Ascending aorta (tissue), 2 donors: ENCODE data around the gene INAFM1. TPM values are rescaled to one million over a fixed set of nuclear protein-coding genes. Genes with fewer than 3 reads are reported as not detected.
"Not testable (repeated sequence)": the region's sequence is repeated elsewhere in the genome, so short reads cannot be mapped to it uniquely, and the experiment has no call there.

Experiments used
- DNase-seq, 2 donors: peaks; one replicate each; pipeline ENCODE4 v3.0.0-alpha.2; 2019; ENCODE audit warnings: low spot score in 2 of 2
- H3K27ac ChIP-seq, 2 donors: fragments of 200-600 bp; sonication (generic); one replicate each; pipeline ENCODE4 v1.5.1; 2016 to 2017; ENCODE audit warnings: mild to moderate bottlenecking in 1 of 2
- H3K27me3 ChIP-seq: fragments of 200-600 bp; sonication (generic); one replicate; pipeline ENCODE4 v1.5.1; 2017
- H3K36me3 ChIP-seq, 2 donors: fragments of 200-600 bp; sonication (generic); one replicate each; pipeline ENCODE4 v1.5.1; 2016
- H3K4me1 ChIP-seq, 2 donors: fragments of 200-600 bp; sonication (generic); one replicate each; pipeline ENCODE4 v1.5.1; 2016 to 2017; ENCODE audit warnings: mild to moderate bottlenecking in 1 of 2
- H3K4me3 ChIP-seq, 2 donors: fragments of 200-600 bp; sonication (generic); one replicate each; pipeline ENCODE4 v1.5.1; 2016 to 2017; ENCODE audit warnings: mild to moderate bottlenecking in 1 of 2
- H3K9me3 ChIP-seq, 2 donors: fragments of 200-600 bp; sonication (generic); one replicate each; pipeline ENCODE4 v1.5.1; 2016
- intact Hi-C: fragments of 100-400 bp; cut with DNase I; formaldehyde crosslinking; loops from one replicate; pipeline ENCODE4 v1.15.1; 2023
- total RNA-seq: library from RNA; depleted of rRNA; stranded (reverse); fragments of >200 nt; gene quantifications from one replicate; pipeline ENCODE4 v1.1.0, GENCODE V29; 2016
- TF ChIP-seq, protein P1 (sequence below), 3 experiments: fragments of 200-600 bp in 2 of 3; fragments of 450-650 bp in 1 of 3; sonication (generic) in 2 of 3; IDR thresholded peaks; one replicate each; pipeline ENCODE4 v1.5.1; 2016 to 2019; ENCODE audit warnings: antibody characterized with exemption in 3 of 3, mild to moderate bottlenecking in 1 of 3, moderate library complexity in 1 of 3

INAFM1 gene
- total RNA-seq, 1 donor from 2014 or later = 33.7 TPM

DNA sequence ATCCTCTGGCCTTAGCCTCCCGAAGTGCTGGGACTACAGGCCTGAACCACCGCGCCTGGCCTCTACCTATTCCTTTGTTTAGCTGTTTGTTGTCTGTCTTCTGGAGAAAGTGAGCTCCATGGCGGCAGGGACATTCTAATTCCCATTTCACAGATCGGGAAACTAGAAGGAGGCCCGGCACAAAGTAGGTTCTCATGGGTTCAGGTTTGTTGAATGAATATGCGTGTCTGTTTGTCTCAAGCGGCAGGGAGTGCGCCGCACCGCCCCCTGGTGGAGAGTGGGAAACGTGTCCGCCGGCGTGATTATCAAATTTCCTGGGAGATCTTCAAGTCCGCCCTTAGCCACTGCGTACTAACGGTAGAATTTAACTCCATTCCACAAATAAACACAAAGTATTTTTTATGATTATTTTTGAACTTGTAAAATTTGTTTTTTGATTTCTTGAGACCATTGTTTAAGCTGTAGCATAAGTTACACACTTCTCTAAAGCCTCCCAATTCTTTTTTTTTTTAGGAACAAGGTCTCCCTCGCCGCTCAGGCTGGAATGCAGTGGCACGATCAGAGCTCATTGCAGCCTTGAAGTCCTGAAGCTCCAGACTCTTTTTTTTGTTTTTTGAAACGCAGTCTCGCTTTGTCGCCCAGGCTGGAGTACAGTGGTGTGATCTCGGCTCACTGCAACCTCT, 27.2 kb upstream of the INAFM1 start:
- Histone ChIP-seq H3K4me3 (no peak overlapping the region), H3K36me3 (no peaks in the 10 kb centered on the region), H3K27me3 (no peaks in the 10 kb centered on the region), H3K27ac (no peak overlapping the region), H3K4me1 (peaks cover 10 to 14% of the 10 kb centered on the region in 2 donors), H3K9me3 (no peaks in the 10 kb centered on the region)
- DNase-seq = peak in 1 of 2 donors; percentile 90
- intact Hi-C loops = loop anchor here (1.0 to 10.0 kb wide), 2 partner anchors 98 to 623 kb away; partner anchors contain the start of gene PTGIR
- TF ChIP-seq, protein P1, sequence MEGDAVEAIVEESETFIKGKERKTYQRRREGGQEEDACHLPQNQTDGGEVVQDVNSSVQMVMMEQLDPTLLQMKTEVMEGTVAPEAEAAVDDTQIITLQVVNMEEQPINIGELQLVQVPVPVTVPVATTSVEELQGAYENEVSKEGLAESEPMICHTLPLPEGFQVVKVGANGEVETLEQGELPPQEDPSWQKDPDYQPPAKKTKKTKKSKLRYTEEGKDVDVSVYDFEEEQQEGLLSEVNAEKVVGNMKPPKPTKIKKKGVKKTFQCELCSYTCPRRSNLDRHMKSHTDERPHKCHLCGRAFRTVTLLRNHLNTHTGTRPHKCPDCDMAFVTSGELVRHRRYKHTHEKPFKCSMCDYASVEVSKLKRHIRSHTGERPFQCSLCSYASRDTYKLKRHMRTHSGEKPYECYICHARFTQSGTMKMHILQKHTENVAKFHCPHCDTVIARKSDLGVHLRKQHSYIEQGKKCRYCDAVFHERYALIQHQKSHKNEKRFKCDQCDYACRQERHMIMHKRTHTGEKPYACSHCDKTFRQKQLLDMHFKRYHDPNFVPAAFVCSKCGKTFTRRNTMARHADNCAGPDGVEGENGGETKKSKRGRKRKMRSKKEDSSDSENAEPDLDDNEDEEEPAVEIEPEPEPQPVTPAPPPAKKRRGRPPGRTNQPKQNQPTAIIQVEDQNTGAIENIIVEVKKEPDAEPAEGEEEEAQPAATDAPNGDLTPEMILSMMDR (IDR thresholded peaks at IDR 0.05) = peak; percentile 88 to 91 (median 89)

DNA sequence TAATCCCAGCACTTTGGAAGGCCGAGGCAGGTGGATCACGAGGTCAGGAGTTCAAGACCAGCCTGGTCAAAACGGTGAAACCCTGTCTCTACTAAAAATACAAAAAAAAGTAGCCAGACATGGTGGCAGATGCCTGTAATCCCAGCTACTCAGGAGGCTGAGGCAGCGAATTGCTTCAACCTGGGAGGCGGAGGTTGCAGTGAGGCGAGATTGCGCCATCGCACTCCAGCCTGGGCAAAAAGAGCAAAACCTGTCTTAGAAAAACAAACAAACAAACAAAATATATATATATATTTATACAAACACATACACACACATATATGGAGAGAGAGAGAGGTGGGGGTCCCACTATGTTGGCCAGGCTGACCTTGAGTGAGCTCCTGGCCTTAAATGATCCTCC, 21.7 kb upstream of the INAFM1 start:
- H3K27ac ChIP-seq, H3K27me3 ChIP-seq, intact Hi-C loops, H3K9me3 ChIP-seq, H3K4me3 ChIP-seq, H3K36me3 ChIP-seq, DNase-seq: not testable (repeated sequence)
- H3K4me1 ChIP-seq = peaks cover 0 to 12% of the 10 kb centered on the region in 2 donors

DNA sequence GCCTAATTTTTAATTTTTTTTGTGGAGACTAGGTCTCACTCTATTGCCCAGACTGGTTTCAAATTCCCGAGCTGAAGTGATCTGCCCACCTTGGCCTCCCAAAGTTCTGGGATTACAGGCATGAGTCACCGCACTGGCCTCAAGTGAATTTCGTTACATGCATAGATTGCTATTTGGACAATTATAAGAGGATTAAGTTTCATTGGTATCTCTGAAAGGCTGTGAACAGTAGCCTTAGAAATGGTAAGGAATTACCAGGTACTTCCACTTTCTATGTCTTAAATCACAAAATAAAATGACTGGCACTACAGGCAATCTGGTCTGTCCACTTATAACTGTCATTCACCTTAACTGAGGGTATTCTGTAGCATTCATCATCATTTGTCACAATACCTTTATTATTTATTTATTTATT, 21.2 kb upstream of the INAFM1 start:
- H3K27me3 ChIP-seq = no peaks in the 10 kb centered on the region
- peaks cover 0 to 17% of the 10 kb centered on the region in 2 donors for H3K4me1 ChIP-seq
- TF ChIP-seq, protein P1 (IDR thresholded peaks at IDR 0.05) = no peak
- H3K36me3 ChIP-seq = peaks cover 2 to 3% of the 10 kb centered on the region in 2 donors
- no peak for DNase-seq
- intact Hi-C loops = no loop called here
- H3K4me3 ChIP-seq = no peak overlapping the region
- no peaks in the 10 kb centered on the region for H3K9me3 ChIP-seq
- no peak overlapping the region for H3K27ac ChIP-seq

DNA sequence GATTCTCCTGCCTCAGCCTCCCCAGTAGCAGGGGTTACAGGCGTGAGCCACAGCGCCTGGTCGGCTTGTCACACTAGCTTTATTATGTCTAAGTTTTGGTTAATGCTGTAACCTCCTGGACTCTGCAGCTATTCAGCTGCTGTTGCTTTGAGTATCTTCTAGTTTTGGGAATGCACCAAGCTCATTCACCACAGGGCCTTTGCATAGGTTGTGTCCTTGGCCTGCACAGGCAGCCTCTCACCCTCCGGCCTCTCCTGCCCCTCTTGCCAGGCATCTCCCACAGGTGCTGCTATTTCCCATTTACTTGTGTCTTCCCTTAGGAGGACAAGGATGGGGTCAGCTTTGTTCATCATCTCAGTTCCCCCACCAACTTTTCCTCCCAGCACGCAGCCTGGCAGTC, 20.7 kb upstream of the INAFM1 start:
- Histone ChIP-seq H3K9me3 (no peaks in the 10 kb centered on the region), H3K4me3 (no peak overlapping the region), H3K36me3 (peaks cover 7% of the 10 kb centered on the region in 2 donors), H3K27me3 (no peaks in the 10 kb centered on the region), H3K4me1 (peaks cover 0 to 22% of the 10 kb centered on the region in 2 donors), H3K27ac (no peak overlapping the region)
- intact Hi-C loops = no loop called here
- TF ChIP-seq, protein P1 (IDR thresholded peaks at IDR 0.05) = no peak
- no peak for DNase-seq

DNA sequence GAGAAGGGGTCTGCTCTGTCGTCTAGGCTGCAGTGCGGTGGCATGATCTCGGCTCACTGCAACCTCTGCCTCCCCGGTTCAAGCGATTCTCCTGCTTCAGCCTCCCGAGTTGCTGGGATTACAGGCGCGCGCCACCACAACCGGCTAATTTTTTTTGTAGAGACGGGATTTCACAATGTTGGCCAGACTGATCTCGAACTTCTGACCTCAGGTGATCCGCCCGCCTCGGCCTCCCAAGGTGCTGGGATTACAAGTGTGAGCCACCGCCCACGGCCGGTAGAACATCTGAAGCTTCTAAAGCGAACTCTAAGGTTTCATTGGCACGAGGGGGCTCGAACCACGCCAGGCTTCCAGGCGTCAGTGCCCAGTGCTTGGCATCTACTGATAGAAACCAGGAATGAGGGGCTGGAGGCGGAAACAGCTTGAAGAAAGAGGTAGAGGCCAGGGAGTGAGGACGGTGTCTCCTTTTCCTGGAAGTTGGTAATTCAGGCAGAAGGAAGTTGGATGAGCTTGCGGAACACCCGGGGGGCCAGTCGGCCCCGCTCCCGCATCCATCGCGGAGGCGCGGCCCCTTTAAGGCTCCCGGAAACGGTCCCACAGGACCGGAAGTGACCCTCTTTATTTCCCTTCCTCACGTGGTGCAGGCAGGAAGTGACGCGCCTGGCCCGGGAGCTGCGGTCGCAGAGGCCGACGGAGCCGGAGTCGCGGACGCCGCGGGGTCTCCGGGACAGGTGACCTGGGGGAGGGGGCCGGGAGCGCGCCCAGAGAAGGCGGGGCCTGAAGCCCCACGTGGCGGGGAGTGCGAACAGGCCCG, 18.6 kb upstream of the INAFM1 start, which contains the start of gene CCDC9:
Gene CCDC9, plus strand, starts transcription at position 647 of the 814 bp plus-strand sequence. CDS start 1,876 bp downstream, outside the sequence.
- intact Hi-C loops = loop anchor here (1.0 to 2.0 kb wide), 4 partner anchors 29 to 395 kb away; partner anchors contain the start of genes ARHGAP35, TMEM160 and ZC3H4
- DNase-seq = peak; percentile 88 to 98
- peak within 1 kb of the TSS; percentile 96 to 98 for H3K27ac ChIP-seq
- no peaks in the 10 kb centered on the region for H3K9me3 ChIP-seq
- H3K4me1 ChIP-seq = peaks cover 0 to 29% of the 10 kb centered on the region in 2 donors
- H3K4me3 ChIP-seq = peak within 1 kb of the TSS; percentile 64 to 72
- no peaks in the 10 kb centered on the region for H3K27me3 ChIP-seq
- TF ChIP-seq, protein P1 (IDR thresholded peaks at IDR 0.05) = no peak
- H3K36me3 ChIP-seq = peaks cover 22 to 28% of the 10 kb centered on the region in 2 donors
